ENCODE data around the gene CDC27.
"Not testable (repeated sequence)": the region's sequence is repeated elsewhere in the genome, so short reads cannot be mapped to it uniquely, and the experiment has no call there.

Gene CDC27

GRCh38 chr17:47219621-47220475, 30.8 kb upstream of the CDC27 start:
- H3K4me1 ChIP-seq (ENCODE audit: control insufficient read depth, insufficient read depth, low read length): peaks cover 2% of the 10 kb centered on the region; the same call in 1 of the 2 replicates
- no peak for DNase-seq (ENCODE audit: low read depth, low spot score)
- no peaks in the 10 kb centered on the region for H3K27me3 ChIP-seq (ENCODE audit: control insufficient read depth, insufficient read depth, low read length)
- H3K36me3 ChIP-seq (ENCODE audit: control insufficient read depth, insufficient read depth, low read length): no peaks in the 10 kb centered on the region
- no CpG with 5 or more reads among the region's 21 CpGs for WGBS (ENCODE audit: insufficient coverage, insufficient read length)
- H3K4me3 ChIP-seq (ENCODE audit: low read length): no peak overlapping the region
- no peaks in the 10 kb centered on the region for H3K9me3 ChIP-seq (ENCODE audit: control insufficient read depth, insufficient read depth, low read length)
- no peak overlapping the region for H3K27ac ChIP-seq (ENCODE audit: low read length)

GRCh38 chr17:47218896-47219430, 29.9 kb upstream of the CDC27 start:
- H3K4me3 ChIP-seq (ENCODE audit: low read length): no peak overlapping the region
- H3K27ac ChIP-seq (ENCODE audit: low read length): no peak overlapping the region
- H3K9me3 ChIP-seq (ENCODE audit: control insufficient read depth, insufficient read depth, low read length): no peaks in the 10 kb centered on the region
- no peaks in the 10 kb centered on the region for H3K27me3 ChIP-seq (ENCODE audit: control insufficient read depth, insufficient read depth, low read length)
- DNase-seq (ENCODE audit: low read depth, low spot score): no peak
- peaks cover 2% of the 10 kb centered on the region; the same call in 1 of the 2 replicates for H3K4me1 ChIP-seq (ENCODE audit: control insufficient read depth, insufficient read depth, low read length)
- H3K36me3 ChIP-seq (ENCODE audit: control insufficient read depth, insufficient read depth, low read length): no peaks in the 10 kb centered on the region
- WGBS (ENCODE audit: insufficient coverage, insufficient read length): no CpG with 5 or more reads among the region's 6 CpGs

GRCh38 chr17:47217279-47217678, 28.2 kb upstream of the CDC27 start:
- DNase-seq (ENCODE audit: low read depth, low spot score); H3K27me3 ChIP-seq (ENCODE audit: control insufficient read depth, insufficient read depth, low read length); H3K27ac ChIP-seq (ENCODE audit: low read length); H3K4me3 ChIP-seq (ENCODE audit: low read length); H3K9me3 ChIP-seq (ENCODE audit: control insufficient read depth, insufficient read depth, low read length); H3K4me1 ChIP-seq (ENCODE audit: control insufficient read depth, insufficient read depth, low read length); H3K36me3 ChIP-seq (ENCODE audit: control insufficient read depth, insufficient read depth, low read length): not testable (repeated sequence)
- no CpG with 5 or more reads among the region's 2 CpGs for WGBS (ENCODE audit: insufficient coverage, insufficient read length)

- not testable (repeated sequence) for H3K4me3 ChIP-seq (ENCODE audit: low read length); H3K27ac ChIP-seq (ENCODE audit: low read length); DNase-seq (ENCODE audit: low read depth, low spot score); H3K36me3 ChIP-seq (ENCODE audit: control insufficient read depth, insufficient read depth, low read length); H3K9me3 ChIP-seq (ENCODE audit: control insufficient read depth, insufficient read depth, low read length); H3K4me1 ChIP-seq (ENCODE audit: control insufficient read depth, insufficient read depth, low read length); H3K27me3 ChIP-seq (ENCODE audit: control insufficient read depth, insufficient read depth, low read length)
- no CpG with 5 or more reads among the region's 4 CpGs for WGBS (ENCODE audit: insufficient coverage, insufficient read length)
These were observed 27.7 kb upstream of the CDC27 start for GRCh38 chr17:47216821-47217220.

GRCh38 chr17:47214931-47215330, 25.8 kb upstream of the CDC27 start:
- no peak overlapping the region for H3K4me3 ChIP-seq (ENCODE audit: low read length)
- no peak overlapping the region for H3K27ac ChIP-seq (ENCODE audit: low read length)
- no peaks in the 10 kb centered on the region for H3K27me3 ChIP-seq (ENCODE audit: control insufficient read depth, insufficient read depth, low read length)
- H3K4me1 ChIP-seq (ENCODE audit: control insufficient read depth, insufficient read depth, low read length): no peaks in the 10 kb centered on the region
- H3K9me3 ChIP-seq (ENCODE audit: control insufficient read depth, insufficient read depth, low read length): no peaks in the 10 kb centered on the region
- no CpG with 5 or more reads among the region's 3 CpGs for WGBS (ENCODE audit: insufficient coverage, insufficient read length)
- no peak for DNase-seq (ENCODE audit: low read depth, low spot score)
- H3K36me3 ChIP-seq (ENCODE audit: control insufficient read depth, insufficient read depth, low read length): no peaks in the 10 kb centered on the region

- H3K36me3 ChIP-seq (ENCODE audit: control insufficient read depth, insufficient read depth, low read length): no peaks in the 10 kb centered on the region
- no peak overlapping the region for H3K27ac ChIP-seq (ENCODE audit: low read length)
- H3K27me3 ChIP-seq (ENCODE audit: control insufficient read depth, insufficient read depth, low read length): no peaks in the 10 kb centered on the region
- no CpG with 5 or more reads among the region's 4 CpGs for WGBS (ENCODE audit: insufficient coverage, insufficient read length)
- no peaks in the 10 kb centered on the region for H3K9me3 ChIP-seq (ENCODE audit: control insufficient read depth, insufficient read depth, low read length)
- no peaks in the 10 kb centered on the region for H3K4me1 ChIP-seq (ENCODE audit: control insufficient read depth, insufficient read depth, low read length)
- H3K4me3 ChIP-seq (ENCODE audit: low read length): no peak overlapping the region
- no peak for DNase-seq (ENCODE audit: low read depth, low spot score)
These were observed 24.4 kb upstream of the CDC27 start for GRCh38 chr17:47213540-47213939.

GRCh38 chr17:47212458-47212857, 23.4 kb upstream of the CDC27 start:
- Histone ChIP-seq H3K27me3 (ENCODE audit: control insufficient read depth, insufficient read depth, low read length) (no peaks in the 10 kb centered on the region), H3K9me3 (ENCODE audit: control insufficient read depth, insufficient read depth, low read length) (no peaks in the 10 kb centered on the region), H3K4me3 (ENCODE audit: low read length) (no peak overlapping the region), H3K27ac (ENCODE audit: low read length) (no peak overlapping the region), H3K36me3 (ENCODE audit: control insufficient read depth, insufficient read depth, low read length) (no peaks in the 10 kb centered on the region), H3K4me1 (ENCODE audit: control insufficient read depth, insufficient read depth, low read length) (no peaks in the 10 kb centered on the region)
- no peak for DNase-seq (ENCODE audit: low read depth, low spot score)
- no CpG with 5 or more reads among the region's 2 CpGs for WGBS (ENCODE audit: insufficient coverage, insufficient read length)

- H3K4me1 ChIP-seq (ENCODE audit: control insufficient read depth, insufficient read depth, low read length): no peaks in the 10 kb centered on the region
- H3K27me3 ChIP-seq (ENCODE audit: control insufficient read depth, insufficient read depth, low read length): no peaks in the 10 kb centered on the region
- no peak overlapping the region for H3K4me3 ChIP-seq (ENCODE audit: low read length)
- no peaks in the 10 kb centered on the region for H3K9me3 ChIP-seq (ENCODE audit: control insufficient read depth, insufficient read depth, low read length)
- DNase-seq (ENCODE audit: low read depth, low spot score): no peak
- no peaks in the 10 kb centered on the region for H3K36me3 ChIP-seq (ENCODE audit: control insufficient read depth, insufficient read depth, low read length)
- no CpG with 5 or more reads among the region's 2 CpGs for WGBS (ENCODE audit: insufficient coverage, insufficient read length)
- no peak overlapping the region for H3K27ac ChIP-seq (ENCODE audit: low read length)
These were observed 21.7 kb upstream of the CDC27 start for GRCh38 chr17:47210779-47211178.

GRCh38 chr17:47210105-47210504, 21.0 kb upstream of the CDC27 start:
- Histone ChIP-seq H3K27ac (ENCODE audit: low read length) (no peak overlapping the region), H3K9me3 (ENCODE audit: control insufficient read depth, insufficient read depth, low read length) (no peaks in the 10 kb centered on the region), H3K36me3 (ENCODE audit: control insufficient read depth, insufficient read depth, low read length) (no peaks in the 10 kb centered on the region), H3K27me3 (ENCODE audit: control insufficient read depth, insufficient read depth, low read length) (no peaks in the 10 kb centered on the region), H3K4me1 (ENCODE audit: control insufficient read depth, insufficient read depth, low read length) (no peaks in the 10 kb centered on the region), H3K4me3 (ENCODE audit: low read length) (no peak overlapping the region)
- no peak for DNase-seq (ENCODE audit: low read depth, low spot score)
- no CpG with 5 or more reads among the region's 3 CpGs for WGBS (ENCODE audit: insufficient coverage, insufficient read length)

- Histone ChIP-seq H3K36me3 (ENCODE audit: control insufficient read depth, insufficient read depth, low read length) (no peaks in the 10 kb centered on the region), H3K9me3 (ENCODE audit: control insufficient read depth, insufficient read depth, low read length) (no peaks in the 10 kb centered on the region), H3K27me3 (ENCODE audit: control insufficient read depth, insufficient read depth, low read length) (no peaks in the 10 kb centered on the region), H3K4me3 (ENCODE audit: low read length) (no peak overlapping the region), H3K4me1 (ENCODE audit: control insufficient read depth, insufficient read depth, low read length) (no peaks in the 10 kb centered on the region), H3K27ac (ENCODE audit: low read length) (no peak overlapping the region)
- no CpG with 5 or more reads among the region's 3 CpGs for WGBS (ENCODE audit: insufficient coverage, insufficient read length)
- no peak for DNase-seq (ENCODE audit: low read depth, low spot score)
These were observed 20.4 kb upstream of the CDC27 start for GRCh38 chr17:47209499-47209898.
